Inflammatory macrophage treated with lipopolysaccharide for 4 hours (primary cell): Measurements from ENCODE around the gene TMPRSS4.
"Not testable (repeated sequence)": the region's sequence is repeated elsewhere in the genome, so short reads cannot be mapped to it uniquely, and the experiment has no call there.

Source experiments
- DNase-seq: peaks from one replicate; pipeline ENCODE4 v3.0.0-alpha.2; 2020

Gene TMPRSS4

DNA sequence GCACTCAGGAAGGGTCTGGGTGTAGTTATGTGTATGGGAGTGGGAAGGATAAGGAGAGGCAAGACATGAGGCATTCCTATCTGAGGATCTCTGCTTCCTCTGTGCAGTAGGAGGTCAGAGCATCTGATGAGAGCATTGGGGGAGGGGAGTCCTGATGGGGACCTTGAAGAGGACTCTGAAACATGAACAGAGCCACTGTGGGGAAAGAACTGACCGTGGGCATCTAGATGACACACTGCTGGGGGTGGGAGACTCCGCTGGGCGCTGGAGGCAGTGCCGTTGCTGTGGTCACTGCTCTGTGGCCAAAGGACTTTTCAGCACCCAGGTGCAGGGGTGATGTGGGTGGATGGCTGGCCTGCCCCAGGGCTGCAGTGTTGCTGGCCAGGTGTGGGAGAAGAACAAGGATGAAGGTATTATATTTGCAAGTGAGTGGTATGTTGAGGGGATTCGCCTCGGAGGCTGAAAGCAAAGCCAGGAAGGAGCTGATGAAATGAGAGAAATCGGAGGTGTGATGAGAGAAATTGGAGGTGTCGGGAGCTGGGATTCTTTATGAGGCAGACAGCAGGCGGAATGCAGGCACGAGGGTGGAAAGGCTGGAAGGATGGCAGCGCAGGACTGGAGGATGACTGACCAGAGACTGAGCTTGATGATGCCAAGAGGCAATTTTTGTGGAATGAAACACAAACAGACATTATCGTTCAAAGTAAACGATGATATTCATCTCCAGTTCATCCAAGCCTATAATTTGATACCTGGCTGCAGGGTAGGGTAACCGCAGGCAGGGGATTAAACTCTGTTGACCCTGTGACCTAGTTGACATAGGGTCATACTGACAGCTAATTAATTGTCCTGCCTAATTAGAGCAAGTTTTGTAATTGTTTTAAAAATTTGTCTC is 19.4 kb upstream of the TMPRSS4 start:
- no peak for DNase-seq

DNA sequence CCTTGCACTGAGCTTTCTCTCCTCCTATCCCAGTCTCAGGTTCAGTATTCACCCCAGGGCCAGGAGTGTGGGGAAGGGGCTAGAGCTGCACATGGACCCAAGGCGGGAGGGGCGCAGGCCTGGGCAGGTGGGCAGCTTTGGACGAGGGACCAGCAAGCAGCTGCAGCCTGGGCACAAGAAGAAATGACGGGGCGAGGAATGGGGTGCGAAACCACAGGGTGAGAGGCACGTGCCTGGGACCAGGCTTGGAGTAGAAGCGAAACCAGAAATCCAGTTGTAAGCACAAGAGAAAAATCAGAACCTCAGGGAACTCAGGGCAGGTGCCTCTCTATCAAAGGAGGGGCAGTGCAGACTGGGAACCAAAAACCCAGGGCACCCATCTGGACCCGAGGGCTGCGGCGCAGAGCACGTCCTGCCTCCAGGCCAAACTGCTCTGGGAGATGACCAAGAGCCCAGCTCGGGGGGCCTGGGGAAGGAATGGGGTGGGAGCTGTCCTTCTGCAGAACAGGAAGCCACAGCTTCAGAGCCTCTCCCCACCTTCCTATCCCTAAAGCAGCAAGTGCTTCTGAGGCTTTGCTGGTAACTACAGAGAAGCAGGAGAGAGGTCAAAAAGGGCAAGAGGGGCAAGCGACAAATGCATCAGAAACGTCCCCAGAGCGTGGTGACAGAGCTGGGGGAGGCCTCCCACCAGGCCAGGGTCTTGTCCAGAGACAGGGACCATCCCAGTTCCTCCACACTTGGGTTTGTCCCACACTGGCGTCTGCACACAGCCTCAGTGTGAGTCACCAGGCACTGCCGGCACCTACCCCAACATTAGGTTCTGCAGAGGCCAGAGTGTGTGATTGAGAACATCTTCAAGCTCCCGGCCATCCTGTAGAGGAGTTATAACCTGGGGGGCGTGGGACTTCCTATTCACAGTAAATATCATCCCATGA is 18.3 kb upstream of the TMPRSS4 start:
- DNase-seq, result peak; percentile 35

DNA sequence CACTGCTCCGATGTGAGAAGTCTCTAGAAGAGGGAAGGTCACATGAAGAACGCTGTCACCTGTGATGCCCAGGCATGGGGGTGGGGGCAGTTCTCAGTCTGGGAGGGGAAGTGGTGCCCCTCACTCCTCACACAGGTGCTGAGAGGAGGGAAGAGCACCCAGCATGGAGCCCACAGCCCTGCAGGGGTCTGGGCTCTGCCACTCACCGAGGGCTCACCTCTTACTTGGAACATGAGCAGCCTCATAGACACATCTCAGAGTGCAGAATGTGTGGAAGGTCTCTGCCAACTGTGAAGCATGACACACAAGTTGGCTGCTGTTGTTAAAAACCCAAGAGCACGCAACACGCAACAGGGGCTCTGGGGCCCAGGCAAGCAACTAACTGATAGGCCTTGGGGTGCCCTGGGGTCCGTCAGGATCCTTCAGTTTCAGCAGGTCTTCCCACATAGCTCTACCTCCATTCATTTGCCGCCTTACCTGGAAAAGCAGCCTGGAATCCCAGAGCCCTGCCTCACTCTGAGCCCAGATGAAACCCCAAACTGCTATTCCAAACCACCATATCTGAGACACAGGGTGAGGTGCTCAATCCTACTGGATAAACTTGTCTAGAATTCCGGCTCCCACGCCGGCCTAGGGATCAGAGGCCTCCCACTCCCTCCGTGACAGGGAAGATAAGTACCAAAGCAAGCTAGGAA is 17.5 kb upstream of the TMPRSS4 start:
- no peak for DNase-seq

DNA sequence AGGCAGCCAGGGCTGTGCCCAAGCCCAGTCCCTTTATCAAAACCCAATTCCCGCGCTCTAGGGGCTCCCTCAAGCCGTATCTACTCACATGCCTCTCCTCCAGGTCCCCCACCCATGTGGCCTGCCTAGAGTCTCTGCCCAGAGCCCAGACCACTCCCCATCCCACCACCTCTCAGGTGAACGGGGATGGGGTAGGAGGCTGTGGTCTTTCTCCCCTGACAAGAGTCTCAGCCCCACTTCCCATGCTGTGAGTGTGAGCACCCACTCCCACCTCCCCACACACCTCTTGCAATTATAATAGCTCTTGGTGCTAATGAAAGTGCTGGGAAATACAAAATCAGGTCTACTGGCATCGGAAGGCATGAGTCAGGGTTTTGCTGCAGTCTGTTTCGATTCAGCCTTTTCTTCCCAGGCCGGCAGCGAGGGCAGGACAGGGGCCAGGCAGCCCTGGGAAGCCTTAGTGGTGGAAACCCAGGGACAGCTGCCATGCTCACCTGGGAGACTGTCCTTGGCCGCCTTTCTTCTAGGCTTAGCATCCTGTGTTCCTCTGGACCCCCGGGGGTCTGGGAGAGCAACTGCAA is 16.7 kb upstream of the TMPRSS4 start:
- DNase-seq, result no peak

DNA sequence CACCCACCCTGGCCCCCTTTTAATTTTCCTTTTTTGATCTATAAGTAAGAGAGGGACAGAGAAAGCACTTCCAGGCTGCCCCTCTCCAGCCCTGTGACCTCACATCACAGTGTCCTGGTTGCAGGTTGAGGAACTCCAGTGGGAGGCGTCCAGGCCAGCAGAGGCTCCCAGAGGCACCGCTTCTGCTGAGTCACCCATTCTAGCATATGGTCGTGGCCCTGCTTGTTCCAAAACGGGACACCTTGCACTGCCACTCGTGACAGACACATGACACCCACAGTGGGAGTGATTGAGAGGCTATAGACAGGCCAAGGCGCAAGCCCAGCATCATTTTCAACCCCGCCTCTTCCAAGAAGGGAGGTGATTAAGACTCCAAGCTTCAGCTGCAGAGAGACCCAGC is 16.0 kb upstream of the TMPRSS4 start:
- DNase-seq, result peak; percentile 72

DNA sequence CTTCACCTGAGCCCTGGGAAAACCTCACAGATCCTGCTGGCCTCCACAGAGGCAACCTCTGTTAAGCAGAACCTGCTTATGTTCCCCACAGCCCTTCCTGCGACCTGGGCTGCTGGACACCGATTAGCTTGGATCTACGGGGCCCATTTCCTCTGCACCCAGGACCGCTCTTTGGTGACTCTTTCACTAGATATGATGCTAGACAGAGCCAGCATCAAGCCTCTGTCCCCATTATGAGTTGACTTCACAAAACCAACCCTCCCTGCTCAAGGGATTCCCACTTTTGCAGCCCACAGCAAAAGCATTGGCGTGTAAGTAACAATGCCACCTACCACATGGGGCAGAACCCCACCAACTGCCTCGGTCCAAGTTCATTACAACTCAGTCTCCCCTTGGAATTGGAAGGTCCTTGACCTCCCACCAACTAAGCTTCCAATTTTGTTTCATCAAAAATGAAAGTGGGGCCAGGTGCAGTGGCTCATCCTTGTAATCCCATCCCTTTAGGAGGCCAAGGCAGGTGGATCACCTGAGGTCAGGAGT is 15.2 kb upstream of the TMPRSS4 start:
- DNase-seq, result no peak

DNA sequence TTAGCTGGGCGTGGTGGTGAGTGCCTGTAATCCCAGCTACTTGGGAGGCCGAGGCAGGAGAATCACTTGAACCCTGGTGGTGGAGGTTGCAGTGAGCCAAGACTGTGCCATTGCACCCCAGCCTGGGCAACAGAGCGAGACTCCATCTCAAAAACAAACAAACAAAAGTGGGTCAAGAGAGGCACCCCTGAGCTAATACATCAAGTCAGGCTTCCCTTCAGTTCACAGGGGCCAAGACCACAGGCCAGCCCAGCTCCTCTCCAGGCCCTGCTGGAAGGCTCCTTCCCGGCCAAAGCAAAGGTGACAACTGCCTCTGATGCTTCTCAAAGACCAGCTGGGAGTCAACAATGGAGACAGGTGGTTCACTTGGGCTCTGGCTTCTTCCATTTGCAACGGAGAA is 14.7 kb upstream of the TMPRSS4 start:
- not testable (repeated sequence) for DNase-seq

DNA sequence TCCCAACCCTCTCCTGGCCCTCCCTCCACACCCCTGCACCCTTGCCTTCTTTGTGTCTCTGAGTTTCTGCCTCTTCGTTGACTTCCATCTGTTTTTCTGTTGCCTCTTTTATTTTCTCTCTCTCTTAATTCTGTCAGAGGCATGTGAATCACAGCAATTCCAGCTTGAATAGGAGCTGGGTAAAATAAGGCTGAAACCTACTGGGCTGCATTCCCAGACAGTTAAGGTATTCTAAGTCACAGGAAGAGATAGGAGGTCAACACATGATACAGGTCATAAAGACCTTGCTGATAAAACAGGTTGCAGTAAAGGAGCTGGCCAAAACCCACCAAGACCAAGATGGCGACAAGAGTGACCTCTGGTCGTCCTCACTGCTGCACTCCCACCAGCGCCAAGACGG is 14.2 kb upstream of the TMPRSS4 start:
- DNase-seq, result not testable (repeated sequence)

DNA sequence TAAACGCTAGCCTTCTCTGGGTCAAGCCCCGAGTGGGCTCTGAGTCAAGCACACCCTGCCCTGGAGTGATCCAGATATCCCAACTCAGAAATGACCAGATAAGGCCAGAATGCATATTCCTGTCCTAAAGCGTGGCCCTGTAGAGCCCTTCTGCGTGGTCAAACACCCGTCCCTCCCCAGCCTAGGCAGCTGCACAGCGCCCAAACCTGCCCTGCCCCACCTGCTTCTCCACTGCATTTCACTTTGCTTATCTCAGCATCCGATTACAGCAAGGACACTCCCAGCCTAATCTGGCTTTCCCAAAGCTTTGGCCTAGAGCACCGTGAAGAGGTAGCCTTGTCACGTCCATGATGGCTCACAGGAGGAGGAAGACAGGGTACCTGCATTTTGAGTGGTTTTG is 11.9 kb upstream of the TMPRSS4 start:
- no peak for DNase-seq

DNA sequence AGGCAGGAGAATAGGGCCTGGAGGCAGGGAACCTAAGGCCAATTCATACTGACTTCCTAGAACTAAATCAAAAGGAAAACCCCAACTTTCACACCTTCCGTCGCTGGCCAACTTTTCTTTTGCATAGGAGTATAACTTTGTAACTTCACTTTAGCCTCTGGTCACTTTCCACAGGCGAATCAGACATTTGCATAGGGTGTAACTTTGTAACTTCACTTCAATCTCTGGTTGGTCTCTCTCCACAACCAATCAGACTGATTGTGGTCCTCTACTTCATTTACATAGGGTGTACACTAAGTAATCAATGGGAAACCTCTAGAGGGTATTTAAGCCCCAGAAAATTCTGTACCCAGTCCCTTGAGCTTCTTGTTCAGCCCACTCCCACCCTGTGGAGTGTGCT is 11.5 kb upstream of the TMPRSS4 start:
- DNase-seq, result no peak

DNA sequence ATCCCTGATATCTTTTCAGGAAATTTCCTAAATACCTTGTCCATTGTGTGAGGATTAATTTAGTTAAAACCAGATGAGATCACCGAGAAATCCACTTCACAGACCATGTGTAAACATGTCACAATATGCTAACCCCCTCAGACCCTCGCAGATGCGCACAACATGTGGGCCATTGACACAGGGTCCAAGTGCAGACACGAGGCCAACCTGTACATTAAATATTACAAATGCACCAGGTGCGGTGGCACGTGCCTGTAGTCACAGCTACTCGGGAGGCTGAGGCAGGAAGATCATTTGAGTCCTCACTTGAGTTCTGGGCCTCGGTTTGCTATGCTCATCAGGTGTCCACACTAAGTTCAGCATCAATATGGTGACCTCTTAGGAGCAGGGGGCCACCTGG is 9.9 kb upstream of the TMPRSS4 start:
- no peak for DNase-seq

DNA sequence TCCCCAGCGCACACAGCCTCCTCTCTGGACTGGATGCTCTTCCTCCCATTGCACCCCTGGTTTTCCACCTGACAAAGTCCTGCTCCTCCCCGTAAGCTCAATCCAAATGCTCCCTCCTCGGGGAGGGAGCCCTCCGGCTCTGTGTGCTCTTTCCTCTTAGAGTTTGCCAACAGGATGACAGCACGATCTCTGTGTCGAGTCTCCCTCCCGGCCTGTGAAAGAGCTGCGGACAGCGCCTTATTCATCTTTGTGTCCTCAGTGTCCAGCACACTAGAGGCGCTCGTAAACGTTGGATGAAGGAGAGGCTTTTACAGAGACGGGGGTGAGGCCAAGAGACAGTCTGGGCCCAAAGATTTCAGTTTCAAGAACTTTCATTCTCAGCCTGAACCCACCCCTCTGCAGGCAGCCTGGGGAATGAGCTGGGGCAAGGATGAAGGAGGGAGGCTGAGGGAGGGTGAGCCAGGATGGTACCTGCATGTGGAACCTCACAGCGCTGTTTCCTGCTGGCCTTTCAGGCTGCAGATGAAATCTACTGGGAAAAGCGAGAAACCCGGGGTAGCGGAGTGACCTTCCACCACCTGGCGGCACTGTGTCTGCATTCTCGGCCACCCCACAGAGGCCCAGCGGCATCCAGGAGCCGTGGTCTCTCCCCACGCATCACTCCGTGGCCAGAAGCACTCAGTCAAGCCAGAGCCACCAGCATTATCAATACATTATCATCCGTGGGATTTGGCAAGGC is 8.5 kb upstream of the TMPRSS4 start:
- DNase-seq, result no peak

DNA sequence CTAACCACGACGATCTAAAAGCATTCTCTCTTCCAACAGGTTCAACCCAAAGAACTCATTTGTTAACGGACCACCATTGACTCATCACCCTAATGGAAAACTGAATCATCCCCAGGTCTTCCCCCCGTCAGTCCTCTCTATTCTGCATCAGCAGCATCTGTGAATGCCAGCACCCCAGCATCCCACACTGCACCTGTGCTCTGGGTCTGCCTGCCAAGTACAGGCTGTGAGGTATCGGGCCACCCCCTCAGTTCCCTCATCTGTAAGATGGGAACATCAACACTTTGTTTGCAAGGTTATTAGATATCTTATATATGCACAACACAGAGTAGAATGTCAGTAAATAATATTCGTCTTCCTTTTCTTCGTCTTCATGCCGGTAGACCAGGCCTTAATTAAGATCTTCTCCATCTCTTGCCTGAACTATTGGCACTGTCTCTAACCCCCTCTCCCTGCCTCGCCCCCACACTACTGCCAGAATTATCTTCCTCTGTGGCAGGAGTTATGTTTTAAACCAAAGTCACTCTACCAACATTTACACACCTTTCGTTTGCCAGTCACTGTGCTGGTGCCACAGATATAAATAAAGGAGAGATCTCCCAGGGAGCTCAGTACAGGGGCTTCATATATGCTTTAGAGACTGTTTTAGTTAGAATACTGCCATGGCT is 7.8 kb upstream of the TMPRSS4 start:
- no peak for DNase-seq

DNA sequence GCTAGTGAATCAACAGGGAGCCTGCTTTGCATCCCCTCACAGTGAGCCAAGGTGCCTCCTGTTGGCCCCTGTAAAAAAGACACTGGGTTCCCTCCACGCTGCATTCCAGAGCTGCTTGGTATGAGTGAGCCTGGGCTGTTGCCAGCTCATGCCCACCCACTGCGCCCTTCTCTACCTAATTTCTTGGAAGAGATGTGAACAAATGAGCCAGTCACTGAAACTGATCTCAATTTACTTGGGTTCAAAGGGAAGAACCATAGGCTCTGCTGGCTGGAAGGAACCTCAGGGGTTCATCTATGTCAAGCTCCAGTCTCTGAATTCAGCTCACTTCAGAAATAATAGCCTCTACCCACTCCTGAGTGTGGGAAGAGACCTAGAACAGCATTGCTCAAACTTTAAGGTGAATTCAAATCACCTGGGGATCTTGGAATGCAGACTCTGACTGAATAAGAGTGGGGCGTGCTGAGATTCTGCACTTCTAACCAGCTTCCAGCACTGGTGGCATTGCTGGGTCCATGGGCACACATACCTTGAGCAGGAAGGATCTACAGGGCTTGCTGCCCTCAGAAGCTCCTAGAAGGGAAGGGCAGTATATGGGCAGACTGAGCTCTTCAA is 5.4 kb upstream of the TMPRSS4 start:
- no peak for DNase-seq

DNA sequence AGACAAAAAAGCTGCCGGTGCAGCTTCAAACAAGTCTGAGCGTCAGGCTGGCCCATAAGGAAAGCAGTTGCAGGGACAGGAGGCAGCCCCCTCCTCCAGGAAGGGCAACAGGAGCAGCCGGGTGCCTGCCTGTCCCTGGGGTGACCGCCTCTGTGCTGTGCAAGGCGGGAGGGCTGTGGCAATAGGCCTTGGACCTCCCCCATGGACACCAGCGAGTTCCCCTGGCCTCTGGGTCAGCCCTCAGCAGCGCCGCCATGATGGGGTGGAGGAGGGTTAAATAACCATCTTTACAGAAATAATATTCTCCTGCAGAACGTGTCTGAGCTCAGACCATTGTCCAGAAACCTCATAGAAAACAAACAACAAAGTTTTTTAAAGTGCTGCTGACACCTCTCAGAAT is 3.3 kb upstream of the TMPRSS4 start:
- no peak for DNase-seq

DNA sequence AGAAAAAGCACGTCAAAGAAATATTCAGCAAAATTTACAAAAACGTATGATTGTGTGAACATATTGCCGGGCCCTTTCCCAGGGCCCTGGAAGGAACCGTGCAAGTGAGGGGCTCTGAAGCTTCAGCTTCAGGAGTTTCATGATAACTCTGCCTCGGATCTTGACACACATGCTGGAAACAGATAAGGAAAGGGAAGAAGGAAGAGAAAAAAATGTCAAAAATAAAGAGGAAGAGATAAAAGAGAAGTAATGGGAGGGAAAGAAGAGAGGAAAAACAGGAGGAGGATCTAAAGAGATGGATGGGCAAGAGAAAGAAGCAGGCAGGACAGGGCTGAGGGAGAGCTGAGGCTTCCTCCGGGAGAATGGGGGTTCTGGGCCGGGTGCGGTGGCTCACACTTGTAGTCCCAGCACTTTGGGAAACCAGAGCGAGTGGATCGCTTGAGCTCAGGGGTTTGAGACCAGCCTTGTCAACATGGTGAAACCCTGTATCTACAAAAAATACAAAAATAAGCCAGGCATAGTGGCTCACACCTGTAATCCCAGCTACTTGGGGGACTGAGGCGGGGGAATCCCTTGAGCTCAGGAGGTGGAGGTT is 2.7 kb upstream of the TMPRSS4 start:
- DNase-seq, result no peak

DNA sequence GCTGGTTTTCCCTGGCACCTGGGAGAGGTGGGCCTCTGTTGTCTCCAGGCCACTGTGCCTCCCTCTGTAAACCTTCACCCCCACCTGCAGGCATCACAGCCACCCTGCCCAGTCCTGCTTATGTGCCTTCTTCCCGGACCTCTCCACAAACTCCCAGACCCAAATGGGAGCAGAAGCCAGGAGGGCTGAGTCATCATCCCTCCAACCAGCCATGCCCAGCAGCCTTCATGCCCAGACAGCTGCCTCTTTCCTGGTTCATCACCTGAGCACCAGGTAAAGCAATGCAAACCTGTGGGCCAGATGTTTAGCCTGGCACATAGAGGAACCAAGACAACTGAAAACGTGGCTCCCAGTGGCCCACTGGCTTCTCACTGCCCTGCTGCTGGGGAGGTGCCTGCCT is 2.1 kb upstream of the TMPRSS4 start:
- no peak for DNase-seq

DNA sequence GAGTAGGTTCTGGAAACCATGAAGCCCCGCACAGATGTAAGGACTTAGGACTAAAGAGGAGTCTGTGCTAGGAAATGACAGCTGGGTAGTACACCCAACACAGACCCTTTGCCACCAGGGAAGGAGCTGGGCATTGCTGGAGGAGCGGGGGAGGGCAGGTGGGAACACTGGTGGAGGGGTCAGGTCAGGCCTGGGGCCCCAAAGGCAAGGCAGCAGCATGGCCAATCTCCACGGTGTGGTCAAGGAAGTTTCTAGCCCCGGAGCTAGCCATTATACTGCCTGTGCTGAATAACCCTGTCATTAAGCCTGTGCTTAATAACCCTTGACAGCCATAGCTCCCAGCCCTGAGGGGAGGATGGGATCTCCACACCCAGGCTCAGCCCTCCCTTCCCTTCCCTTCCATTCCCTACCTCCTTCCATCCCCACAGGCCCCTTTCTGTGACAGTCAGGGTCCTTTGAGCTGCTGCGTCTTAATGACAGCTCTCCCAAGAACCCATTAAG is 2.1 kb downstream of the TMPRSS4 start:
- no peak for DNase-seq

DNA sequence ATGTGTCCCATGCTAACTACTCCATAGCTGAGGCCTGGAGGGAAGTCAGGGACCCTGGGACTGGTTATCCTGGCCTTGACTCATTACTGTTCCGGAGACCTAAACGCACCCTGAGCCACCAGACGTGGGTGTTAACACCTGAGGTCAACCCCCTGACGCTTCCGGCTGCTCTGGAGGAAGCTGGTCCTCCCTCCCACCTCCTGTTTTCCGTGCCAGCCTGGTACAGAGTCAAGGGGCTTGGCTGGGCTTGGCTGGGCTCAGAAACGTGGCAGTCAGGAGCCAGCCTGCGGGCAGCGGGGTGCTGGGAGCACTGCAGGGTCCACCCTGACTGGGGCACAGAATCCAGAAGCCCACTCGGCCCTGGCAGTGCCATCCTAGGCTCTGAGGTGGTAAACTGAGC is 2.6 kb downstream of the TMPRSS4 start:
- no peak for DNase-seq

DNA sequence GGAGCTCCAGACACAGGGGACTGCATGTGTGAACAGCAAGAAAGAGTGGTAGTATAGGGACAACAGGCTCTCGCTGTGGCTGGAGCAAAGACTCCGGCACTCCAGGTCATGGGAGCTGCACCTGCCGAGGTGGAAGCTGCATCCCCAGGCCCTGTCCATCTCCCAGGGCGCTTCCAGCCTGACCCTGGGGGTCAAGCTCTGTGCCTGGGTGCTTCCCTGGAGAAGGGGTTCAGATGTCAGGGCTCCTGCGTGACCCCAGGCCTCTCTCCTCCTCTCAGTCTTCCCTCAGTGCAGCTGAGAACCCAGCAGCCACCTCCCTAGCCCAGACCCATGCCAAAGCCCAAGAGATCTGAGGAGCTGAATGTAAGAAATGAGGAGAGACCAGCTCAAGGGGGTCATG is 3.4 kb downstream of the TMPRSS4 start:
- no peak for DNase-seq
